NCI-H2196 (cell line): ENCODE results near the gene MTARC1.

ENCODE experiments used
- DNase-seq: peaks from one replicate; lab custom pipeline; 2025; ENCODE audit not compliant: unreplicated experiment; lab: John Stamatoyannopoulos, UW

Gene MTARC1

DNA sequence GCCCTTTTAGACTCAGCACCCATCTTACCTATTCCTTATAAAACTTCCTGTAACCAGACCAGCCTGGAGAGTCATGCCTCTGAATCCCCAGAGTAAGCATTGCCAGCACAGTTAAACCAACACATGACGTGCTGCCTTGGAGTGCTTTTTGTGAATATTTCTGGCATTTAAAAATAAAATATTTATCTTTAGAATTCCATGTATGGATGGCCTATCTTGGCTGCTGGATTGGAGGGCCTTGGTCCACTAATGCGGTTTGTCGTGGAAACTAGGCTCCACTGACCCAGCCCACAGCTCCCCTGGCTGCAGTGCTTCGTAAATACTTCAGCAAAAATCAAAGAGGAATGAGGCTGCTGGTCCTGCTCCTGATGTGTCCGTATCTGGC, 17.5 kb downstream of the MTARC1 start:
- DNase-seq = no peak

DNA sequence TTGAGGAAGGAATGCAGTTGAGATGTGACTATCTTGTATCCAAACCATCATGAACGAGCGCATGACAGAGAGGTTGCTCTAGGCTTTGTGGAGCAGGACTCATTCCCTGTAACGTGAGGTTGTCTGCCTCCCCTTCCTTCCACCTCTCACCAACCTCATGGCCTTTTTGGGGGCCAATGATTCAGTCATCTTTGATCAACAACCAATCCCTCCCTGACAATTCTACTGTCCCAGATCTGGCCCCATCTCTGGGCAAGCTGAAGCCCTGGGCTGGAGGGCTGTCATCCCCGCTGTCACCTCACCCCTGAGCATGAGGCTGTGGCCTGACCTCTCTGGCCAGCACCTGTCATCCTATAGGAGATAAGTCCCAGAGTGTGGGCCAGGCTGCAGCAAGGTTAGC, 19.7 kb downstream of the MTARC1 start:
- no peak for DNase-seq

DNA sequence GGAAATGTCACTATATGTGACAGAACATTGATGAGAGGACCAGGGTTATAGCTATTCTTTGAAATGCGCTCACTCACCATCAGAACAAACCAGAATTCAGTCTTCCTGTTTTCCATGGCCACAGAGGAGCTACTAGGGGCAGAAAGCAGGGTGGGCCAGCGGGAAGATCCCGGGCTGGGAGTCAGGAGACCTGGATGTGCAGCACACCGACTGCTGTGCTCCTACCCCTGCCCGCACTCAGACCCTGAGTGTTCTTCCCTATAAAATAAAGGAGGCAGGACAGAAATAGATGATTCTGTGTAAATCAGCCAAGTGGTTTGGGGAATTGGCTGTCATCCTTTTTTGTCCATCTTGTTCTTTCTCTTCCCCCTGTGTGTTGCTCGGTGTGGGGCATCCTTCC, 21.0 kb downstream of the MTARC1 start:
- no peak for DNase-seq

DNA sequence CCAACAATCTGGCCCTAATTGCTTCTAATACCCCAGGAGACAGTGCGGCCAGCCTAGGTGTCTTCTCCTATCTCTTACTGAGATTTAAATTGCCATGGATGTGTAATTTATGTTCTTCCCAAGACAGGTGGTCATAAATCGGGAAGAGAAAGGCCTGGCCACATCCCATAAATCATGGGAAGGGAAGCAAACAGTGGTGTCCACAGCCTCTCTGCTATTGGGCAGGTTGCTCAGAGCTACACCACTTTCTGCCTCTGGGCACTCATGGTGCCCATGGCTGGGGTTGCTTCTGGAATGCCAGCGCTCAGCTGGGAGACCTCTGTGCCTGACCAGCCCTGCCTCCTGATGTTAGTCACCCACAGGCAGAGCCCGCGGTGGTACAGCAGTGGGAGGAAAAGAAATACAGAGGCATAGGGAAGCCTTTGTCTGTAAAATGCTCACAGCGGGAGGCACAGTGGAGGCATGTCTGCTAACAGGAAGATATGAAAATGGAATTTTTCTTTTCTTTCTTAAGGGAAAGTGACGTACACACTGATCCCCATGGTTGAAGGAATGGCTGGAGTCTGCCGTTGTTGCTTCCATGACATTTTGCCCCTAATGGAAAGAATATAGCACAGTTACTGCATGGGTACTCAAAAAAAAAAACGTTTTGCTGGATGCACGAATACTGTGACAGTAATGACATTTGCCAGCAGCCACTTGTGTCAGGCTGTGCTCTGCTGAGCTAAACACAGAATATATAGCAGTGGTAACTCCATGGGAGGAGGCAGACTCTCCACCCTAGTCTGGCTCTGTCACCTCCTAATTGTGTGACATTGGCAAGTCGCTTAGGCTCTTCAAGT, 21.9 kb downstream of the MTARC1 start:
- no peak for DNase-seq

DNA sequence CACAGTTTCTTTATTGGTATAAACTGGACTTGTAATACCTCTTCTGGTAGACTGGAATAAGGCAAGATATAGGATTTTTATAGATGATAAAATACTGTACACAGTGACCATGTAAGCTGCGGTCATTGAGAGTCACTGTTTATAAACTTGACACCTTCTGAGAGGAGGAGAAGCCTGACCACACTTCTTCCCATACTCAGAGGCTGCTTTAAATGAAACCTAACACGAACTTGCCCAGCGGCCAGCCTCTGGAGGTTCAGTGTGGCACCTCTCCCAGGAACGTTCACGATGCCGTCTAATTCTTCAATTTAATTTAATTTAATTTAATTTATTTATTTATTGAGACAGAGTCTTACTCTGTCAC, 22.5 kb downstream of the MTARC1 start:
- DNase-seq = no peak

DNA sequence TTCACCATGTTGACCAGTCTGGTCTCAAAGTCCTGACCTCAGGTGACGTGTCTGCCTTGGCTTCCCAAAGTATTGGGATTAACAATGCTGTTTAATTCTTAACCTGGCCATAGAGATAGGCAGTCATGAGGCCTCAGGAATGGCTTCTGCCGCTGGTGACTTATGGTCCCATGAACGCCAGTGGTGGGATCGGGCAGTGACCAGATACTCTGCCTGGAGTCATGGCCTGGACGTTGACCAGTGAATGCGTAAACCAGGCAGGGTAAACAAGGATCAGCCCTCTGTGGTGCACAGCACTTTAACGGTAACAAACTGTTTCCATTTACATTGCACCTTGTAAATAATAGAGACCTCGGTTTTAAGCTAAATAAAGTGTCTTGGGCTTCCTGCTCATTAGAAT, 23.0 kb downstream of the MTARC1 start:
- DNase-seq = no peak

DNA sequence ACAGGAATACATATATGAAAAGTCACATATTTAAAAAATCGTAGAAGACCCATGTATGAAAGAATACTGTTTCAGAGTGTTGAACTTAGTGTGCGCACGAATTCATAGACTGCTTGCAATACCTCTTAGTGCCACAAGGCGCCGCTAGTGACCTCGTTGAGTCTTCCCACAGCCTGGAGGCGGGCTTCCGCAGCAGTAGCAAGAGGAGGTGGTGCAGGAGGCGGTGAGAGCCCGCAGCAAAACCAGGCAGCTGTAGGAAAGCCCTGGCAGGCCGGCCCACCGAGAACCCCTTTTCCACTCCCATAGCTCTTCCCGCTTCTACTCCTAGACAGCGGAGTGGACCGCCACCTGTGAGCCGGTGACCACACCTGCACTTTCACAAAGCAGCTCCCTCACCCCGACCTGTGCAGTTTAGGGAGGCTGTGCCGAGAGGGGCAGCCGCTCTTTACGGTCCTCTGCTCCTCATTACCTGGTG, 23.5 kb downstream of the MTARC1 start:
- DNase-seq = peak; percentile 47

DNA sequence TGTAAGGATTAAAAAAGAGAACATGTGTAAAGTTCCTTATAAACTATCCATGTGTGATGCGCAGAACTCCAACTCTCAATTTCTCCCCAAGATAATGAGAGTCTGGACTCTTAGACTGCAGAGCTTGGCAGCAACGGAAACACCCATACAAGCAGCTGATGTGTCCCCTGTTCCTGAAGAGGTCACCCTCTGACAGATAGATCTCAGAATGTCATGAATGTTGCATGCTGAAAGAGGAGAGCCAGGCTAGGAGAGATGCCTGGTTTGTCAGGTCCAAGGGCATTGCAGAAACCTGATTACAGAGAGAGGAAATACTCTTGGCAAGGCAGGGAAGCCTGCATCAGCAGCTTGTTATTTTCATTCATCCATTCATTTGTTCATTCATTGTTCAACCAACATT, 24.2 kb downstream of the MTARC1 start:
- DNase-seq = no peak

DNA sequence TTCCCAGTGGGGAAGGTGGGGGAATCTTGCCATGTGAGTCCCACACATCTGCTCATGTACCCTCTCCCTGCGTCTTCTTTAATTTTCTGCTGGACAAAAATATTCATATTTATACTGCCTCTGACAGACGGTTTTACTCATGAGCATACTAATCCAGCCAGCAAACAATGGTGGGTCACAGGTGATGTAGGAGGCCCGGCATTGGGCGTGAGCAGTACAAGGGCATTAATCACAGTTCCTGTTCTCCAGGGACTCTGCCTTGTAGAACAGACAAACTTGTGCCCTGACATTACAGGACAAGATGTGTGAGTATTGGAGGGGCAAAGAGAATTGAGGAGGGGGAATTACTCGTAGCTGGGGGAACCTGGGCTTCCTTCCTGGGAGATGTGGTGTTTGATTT, 25.0 kb downstream of the MTARC1 start:
- no peak for DNase-seq

DNA sequence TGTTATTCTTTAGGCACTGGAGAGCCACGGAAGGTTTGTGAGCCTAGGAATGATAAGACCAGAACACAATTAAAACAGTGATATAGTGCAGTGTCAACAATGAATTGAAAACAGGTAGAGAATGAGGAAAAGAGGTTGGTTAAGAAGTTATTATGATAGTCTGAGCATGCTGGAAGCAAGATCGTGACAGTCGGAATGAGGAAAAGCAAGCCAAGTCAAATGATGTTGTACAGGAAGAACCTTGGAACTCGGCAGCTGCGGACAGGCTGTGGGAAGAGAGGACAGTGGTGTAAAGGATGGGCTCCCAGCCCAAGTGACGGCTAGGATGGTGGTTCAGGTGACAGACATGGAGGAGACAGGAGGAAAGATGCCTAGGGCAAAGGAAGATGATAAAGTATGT, 25.6 kb downstream of the MTARC1 start:
- DNase-seq = no peak

DNA sequence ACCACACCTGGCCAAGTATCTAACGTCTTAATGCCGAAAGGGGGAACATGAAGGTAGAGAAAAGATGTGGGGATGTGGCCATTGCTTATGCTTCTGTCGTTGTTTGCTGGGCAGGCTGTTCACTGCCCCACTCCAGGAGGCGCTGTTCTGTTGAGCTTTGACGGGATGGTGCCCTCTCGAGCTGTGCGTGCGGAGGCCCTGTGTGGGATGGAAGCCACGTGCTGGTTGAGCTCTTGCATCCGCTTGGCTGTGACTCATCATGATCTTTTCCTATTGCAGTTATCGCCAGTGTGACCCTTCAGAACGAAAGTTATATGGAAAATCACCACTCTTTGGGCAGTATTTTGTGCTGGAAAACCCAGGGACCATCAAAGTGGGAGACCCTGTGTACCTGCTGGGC, 26.3 kb downstream of the MTARC1 start:
- DNase-seq = no peak

DNA sequence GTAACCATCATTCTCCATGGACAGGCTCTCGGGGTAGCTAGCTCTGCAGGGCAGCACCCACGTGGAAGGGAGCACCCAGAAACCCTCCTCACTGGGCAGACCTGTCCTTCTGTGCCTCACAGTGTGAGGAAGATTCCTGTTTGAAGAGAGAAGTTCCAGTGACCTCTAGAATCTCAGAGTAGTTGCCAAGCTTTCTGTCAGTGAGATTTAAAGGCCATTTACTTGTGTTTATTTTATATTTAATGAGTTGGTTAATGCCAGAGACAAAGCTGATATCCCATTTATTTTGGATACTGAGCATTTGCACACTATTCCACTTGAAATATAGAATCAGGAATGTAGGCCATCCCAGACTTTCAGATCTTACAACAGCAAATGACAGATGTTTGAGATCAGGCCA, 28.7 kb downstream of the MTARC1 start:
- DNase-seq = no peak

DNA sequence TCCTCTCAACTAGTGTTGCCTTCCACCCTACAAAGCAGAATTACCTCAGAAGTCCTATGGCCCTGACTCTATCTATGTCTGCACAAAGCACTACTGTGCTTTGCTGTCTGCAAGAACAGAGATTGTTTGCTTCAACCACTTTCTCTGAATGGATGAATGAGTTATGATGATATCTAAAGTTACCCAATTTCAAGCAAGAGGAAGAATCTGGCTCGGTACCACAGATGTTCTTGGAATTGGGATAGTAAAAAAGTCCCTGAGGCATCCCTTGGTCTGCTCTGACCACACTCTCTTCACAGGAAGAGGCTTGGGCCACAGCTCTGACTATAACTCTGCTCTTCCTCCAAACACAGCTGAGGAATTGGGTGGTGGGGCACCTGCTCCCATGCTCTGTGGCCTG, 31.2 kb downstream of the MTARC1 start:
- DNase-seq = no peak

DNA sequence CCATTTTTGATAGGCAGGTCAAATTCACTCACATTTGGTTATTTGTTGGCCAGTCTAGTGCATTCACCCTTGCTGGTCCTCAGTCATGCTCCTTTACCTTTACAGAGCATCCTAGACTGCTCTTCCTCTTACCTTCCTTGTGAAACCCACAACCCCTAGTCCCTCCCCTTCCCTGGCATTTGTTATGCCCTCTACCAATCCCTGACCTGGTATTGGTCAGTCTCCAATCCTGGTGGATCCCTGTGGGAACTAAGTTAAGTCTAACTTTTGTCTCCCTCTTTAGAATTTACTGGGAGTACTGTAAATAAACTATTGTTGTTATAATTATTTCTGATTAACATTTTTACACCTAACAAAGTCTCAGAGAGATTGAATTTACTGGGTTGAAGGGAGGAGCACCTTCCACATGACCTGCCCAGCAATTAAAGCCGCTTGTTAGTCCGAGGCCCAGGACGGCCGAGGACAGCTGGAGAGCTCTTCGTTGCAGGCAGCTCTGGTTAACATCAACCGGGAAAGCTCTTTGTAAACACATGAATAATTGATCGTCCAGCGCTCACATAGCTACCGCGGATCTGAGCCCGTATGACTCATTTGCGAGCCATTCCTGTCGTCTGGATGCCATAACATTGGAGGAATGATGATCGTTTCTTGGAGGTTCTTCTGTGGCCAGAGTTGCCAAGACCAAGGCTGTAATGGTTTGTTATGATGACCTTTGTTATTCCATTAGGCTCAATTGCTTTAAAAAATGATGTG, 31.9 kb downstream of the MTARC1 start:
- DNase-seq = no peak

DNA sequence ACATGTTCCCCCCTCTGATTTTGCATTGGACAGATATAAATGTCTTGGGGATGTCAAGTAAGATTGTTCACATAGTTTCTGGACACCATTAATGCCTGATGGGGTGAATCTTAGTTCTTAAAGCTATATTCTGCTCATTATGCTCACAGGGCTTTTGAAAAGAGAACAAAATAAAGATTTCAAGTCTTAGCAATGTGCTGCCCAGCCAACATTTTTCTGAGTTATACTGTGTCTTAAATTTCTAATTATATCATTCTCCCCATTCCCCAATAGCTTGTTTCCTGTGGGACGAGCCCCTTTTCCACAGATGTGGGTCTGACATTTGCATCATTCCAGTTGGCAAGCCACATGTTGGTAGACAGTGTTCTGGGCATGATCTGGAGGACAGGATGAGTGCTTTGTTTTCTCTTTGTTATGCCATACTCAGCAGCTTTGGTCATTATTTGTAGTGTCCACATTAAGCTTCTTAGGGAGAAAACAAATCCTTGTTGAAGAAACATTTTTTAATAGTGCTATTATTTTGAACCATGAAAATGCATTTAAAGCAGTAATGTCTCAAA, 32.8 kb downstream of the MTARC1 start:
- no peak for DNase-seq

DNA sequence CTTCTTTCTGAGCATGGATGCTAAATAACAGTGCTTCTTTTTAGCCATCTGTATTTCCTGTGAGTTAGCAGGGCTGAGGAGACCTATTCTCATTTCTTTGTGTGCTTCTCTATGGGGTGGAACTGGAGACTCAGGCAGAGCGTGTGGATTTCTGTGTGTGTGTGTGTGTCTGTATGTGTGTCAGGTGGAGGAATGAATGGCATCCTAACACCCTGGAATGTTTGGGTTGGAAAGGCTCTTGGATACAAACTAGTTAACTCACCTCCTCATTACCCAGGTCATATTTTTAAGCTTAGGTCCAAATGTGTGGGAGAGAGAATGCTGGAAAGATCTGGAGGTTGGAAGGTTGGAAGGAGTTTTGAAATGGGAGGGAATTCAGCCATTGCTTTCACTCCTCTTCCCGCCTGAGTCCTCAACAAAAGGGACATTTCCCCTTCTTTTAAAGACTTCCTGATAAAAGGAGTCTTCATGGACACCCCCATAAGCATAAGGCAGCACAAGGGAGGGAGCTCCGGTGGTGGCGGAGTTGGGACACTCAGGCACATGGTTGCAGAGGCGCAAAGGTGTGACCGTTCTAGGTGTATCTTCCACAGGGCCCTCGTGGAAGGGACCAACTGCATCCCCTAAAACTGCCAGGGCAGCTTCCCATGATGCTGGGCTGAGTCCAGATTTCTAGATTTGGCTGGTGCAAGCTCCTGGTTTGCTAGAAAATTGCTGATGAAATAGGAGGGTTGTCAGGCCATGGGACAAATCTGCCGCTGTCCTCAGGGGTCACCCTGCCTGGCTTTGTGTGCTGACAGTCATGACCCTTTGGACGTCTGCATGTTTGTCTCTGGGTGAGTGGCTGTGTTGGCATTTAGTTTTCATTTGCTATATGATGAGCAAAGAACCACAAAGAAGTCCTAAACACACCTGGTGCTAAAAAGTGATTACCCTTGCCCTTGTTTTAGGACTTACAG, 37.6 kb downstream of the MTARC1 start:
- no peak for DNase-seq

DNA sequence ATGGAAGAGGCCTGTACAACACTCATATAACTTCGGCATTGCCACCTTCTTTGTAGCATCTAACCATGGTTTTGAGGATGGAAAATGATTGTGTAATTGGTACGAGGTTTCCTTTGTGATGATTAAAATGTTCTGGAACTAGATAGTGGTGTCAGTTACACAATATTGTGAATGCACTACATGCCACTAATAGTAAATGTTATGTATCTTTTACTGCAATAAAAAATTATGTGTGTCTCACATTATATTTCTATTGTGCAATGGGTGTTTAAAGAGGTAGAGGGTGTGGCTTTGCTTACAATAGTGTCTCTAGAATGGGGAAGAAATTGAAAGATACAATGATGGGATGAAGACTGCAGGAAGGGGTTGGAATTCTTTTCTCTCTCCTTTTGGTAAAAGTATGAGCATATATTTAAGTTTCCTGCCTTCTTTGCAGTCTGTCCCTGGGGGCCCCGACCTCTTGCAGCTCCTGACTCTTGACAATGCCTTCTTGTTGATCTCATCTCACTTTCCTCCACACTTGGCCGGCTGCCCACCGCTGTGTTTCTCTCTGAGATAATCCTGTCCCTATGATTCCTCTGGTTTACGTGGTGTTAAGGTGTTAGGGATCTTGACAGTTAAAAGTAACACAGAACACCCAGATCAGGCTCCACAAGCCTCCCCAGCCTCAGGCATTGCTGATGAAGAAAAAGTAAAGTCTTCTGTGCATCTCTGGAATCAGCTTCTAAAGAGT, 39.3 kb downstream of the MTARC1 start:
- DNase-seq = no peak

DNA sequence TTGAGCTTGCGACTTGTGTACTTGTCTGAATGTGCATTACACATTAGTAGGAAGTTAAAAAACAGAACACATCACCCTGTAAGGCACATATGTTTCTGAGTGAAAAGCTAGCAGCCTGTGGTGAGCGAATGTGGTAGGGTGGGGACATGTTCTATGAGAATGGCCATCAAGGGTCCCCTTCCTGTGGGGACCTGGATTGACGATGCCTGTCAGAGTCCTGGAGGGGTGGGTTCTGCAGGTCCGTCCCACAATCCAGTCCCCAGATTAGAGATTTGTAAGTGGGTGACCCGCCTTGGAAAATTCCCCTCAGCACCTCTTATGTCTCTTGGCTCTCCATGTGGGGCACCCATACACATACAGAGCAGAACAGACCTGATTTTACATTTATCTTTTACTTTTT, 40.0 kb downstream of the MTARC1 start:
- DNase-seq = no peak

DNA sequence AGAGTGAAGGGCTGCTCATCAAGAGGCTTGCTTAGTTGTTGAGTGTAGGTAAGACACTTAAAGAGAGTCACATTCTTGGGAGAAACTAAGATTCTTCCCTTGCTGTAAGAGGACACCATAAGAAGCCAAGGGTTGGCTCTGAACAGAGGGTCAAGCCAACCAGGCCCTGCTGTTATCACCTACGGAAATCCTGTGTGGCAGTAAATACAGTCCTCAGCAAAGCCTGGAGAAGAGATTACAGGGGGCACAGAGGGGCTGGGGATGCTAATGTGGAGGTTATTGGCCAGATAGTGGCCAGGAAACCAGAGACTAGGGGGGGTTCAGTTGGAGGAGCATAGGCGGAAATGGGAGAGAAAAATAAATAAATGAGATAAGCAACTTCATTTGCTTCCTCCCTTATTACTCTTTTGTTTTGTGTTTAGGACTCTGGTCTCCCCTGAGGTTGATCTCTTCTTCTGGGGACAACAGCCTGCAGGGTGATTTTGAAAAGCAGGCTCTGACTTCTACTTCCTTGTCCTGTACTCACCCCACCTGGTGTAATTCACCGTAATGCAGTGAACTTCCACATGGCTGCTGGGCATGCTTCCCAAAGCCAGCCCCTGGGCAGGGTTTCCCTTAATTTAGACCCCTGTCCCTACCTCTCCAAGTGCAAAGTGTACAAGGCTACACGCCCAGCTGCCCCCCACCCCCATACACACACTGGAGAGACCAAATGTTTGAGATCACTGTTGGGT, 40.9 kb downstream of the MTARC1 start:
- DNase-seq = no peak

DNA sequence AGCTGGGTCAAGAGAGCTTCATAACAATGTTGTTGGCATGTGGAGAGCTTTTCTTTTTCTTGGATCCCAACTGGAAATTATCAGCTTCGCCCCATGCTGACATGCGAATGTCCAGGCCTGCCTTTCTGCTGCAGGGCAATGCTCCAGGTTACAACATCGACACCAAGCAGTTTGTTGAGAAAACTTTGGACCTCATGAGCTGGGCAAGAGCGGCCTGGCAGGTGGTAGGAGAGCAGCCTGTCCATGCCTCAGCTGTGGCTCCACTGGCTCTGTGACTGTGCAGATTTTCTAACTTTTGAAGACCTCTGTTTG, 41.4 kb downstream of the MTARC1 start:
- DNase-seq = no peak
